Activated CD4-positive, alpha-beta memory T cell treated with anti-CD3 and anti-CD28 coated beads for 36 hours (primary cell): Measurements from ENCODE around the gene SLC25A21. TPM values are rescaled to one million over a fixed set of nuclear protein-coding genes. Genes with fewer than 3 reads are reported as not detected.
"Not testable (repeated sequence)": the region's sequence is repeated elsewhere in the genome, so short reads cannot be mapped to it uniquely, and the experiment has no call there.

Experiments used
- CTCF ChIA-PET: fragments of 350-600 bp; sonication (Branson Sonifier 250); formaldehyde crosslinking; loops from one replicate; lab custom pipeline; 2021; ENCODE audit warnings: antibody characterized with exemption, inconsistent platforms; lab: Charles Lee
- POLR2A ChIA-PET: fragments of 350-600 bp; sonication (Branson Sonifier 250); formaldehyde crosslinking; loops from one replicate; lab custom pipeline; 2021; ENCODE audit warnings: antibody characterized with exemption; lab: Charles Lee
- DNase-seq: peaks from one replicate; pipeline ENCODE4 v3.0.0-alpha.2; 2020
- H3K27ac Mint-ChIP-seq: one replicate; pipeline ENCODE4 v1.8.0; 2021; ENCODE audit warnings: mixed read lengths
- H3K27me3 Mint-ChIP-seq: one replicate; pipeline ENCODE4 v1.8.0; 2021; ENCODE audit warnings: mixed read lengths
- H3K36me3 Mint-ChIP-seq: one replicate; pipeline ENCODE4 v1.8.0; 2021; ENCODE audit warnings: mixed read lengths
- H3K4me1 Mint-ChIP-seq: one replicate; pipeline ENCODE4 v1.8.0; 2021; ENCODE audit warnings: low read depth, mixed read lengths
- H3K4me3 Mint-ChIP-seq: one replicate; pipeline ENCODE4 v1.8.0; 2021; ENCODE audit warnings: mild to moderate bottlenecking, mixed read lengths
- H3K9me3 Mint-ChIP-seq: one replicate; pipeline ENCODE4 v1.8.0; 2021; ENCODE audit warnings: mixed read lengths
- intact Hi-C: fragments of 100-400 bp; cut with micrococcal nuclease; formaldehyde crosslinking; loops from one replicate; pipeline ENCODE4 v1.15.1; 2023
- total RNA-seq, 2 experiments: library from RNA; stranded (reverse); gene quantifications; one replicate each; pipeline ENCODE4 v1.2.3, GENCODE V29; 2021

Gene SLC25A21
- total RNA-seq, 2 experiments from 2014 or later = not detected

DNA sequence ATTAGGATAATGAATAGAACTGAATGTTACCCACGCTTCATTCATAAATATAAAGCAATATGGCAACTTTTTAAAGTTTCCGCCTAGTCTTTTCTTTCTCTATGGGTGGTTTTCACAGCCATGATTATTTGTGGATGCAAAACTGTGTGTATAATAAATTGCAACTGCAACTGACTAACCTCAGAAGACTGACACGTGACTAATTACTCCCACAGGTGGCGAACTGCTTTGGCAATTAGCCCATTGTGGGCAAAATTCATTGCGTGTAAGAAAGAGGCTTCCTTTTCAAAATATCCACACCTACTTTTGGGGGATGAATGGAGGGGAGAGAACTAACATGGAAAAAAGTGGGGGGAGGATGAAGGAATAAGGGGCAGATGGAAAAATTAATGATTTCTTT, 79.0 kb downstream of the SLC25A21 start:
- Mint-ChIP-seq H3K27me3 (no peaks in the 10 kb centered on the region), H3K4me3 (no peak overlapping the region), H3K27ac (no peak overlapping the region), H3K4me1 (no peaks in the 10 kb centered on the region), H3K36me3 (no peaks in the 10 kb centered on the region), H3K9me3 (peaks cover 2% of the 10 kb centered on the region)
- intact Hi-C loops = no loop called here
- ChIA-PET POLR2A (no interaction called here), CTCF (no interaction called here)
- no peak for DNase-seq

DNA sequence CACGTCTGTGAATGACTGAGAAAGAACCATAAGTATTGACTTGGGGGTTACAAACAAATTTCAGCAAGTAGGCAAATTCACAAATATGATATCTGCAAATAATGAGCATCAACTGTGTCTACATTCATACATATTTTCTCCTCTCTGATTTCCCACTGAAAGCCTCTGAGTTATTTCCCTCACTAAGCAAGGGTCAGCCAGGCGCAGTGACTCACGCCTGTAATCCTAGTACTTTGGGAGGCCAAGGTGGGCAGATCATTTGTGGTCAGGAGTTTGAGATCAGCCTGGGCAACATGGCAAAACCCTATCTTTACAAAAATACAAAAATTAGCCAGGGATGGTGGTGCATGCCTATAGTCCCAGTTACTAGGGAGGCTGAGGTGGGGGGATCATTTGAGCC, 80.8 kb downstream of the SLC25A21 start:
- Mint-ChIP-seq H3K36me3 (no peaks in the 10 kb centered on the region), H3K27ac (no peak overlapping the region), H3K4me1 (no peaks in the 10 kb centered on the region), H3K9me3 (peaks cover 2% of the 10 kb centered on the region), H3K4me3 (no peak overlapping the region), H3K27me3 (no peaks in the 10 kb centered on the region)
- CTCF ChIA-PET = no interaction called here
- POLR2A ChIA-PET = no interaction called here
- no peak for DNase-seq
- intact Hi-C loops = no loop called here

DNA sequence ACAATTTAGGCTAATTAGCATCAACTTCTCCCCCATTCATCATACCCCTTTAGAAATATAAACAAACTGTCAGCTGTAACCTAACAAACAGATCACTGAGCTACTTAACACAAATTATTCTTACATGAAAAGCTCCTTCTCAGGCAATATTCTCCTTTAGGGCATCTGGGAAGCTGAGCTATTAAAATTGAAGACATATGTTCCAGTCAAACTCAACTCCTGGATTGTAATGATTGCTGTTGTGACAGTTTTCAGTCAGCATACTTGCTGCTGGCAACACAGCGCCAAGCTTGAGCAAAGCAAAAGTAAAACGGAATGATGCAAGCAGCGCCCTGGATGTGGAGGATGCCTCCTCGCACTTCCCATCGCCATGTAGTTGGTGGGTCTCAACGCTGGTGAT, 82.4 kb downstream of the SLC25A21 start:
- H3K4me1 Mint-ChIP-seq = no peaks in the 10 kb centered on the region
- H3K27ac Mint-ChIP-seq = no peak overlapping the region
- no peak for DNase-seq
- ChIA-PET POLR2A (no interaction called here), CTCF (no interaction called here)
- H3K27me3 Mint-ChIP-seq = no peaks in the 10 kb centered on the region
- no peaks in the 10 kb centered on the region for H3K36me3 Mint-ChIP-seq
- intact Hi-C loops = no loop called here
- peaks cover 2% of the 10 kb centered on the region for H3K9me3 Mint-ChIP-seq
- no peak overlapping the region for H3K4me3 Mint-ChIP-seq

GRCh38 chr14:37089410-37089809, 83.0 kb downstream of the SLC25A21 start:
- H3K4me3 Mint-ChIP-seq = no peak overlapping the region
- ChIA-PET CTCF (no interaction called here), POLR2A (no interaction called here)
- no peak for DNase-seq
- no peaks in the 10 kb centered on the region for H3K27me3 Mint-ChIP-seq
- intact Hi-C loops = no loop called here
- H3K4me1 Mint-ChIP-seq = no peaks in the 10 kb centered on the region
- no peaks in the 10 kb centered on the region for H3K36me3 Mint-ChIP-seq
- no peak overlapping the region for H3K27ac Mint-ChIP-seq
- peaks cover 2% of the 10 kb centered on the region for H3K9me3 Mint-ChIP-seq

DNA sequence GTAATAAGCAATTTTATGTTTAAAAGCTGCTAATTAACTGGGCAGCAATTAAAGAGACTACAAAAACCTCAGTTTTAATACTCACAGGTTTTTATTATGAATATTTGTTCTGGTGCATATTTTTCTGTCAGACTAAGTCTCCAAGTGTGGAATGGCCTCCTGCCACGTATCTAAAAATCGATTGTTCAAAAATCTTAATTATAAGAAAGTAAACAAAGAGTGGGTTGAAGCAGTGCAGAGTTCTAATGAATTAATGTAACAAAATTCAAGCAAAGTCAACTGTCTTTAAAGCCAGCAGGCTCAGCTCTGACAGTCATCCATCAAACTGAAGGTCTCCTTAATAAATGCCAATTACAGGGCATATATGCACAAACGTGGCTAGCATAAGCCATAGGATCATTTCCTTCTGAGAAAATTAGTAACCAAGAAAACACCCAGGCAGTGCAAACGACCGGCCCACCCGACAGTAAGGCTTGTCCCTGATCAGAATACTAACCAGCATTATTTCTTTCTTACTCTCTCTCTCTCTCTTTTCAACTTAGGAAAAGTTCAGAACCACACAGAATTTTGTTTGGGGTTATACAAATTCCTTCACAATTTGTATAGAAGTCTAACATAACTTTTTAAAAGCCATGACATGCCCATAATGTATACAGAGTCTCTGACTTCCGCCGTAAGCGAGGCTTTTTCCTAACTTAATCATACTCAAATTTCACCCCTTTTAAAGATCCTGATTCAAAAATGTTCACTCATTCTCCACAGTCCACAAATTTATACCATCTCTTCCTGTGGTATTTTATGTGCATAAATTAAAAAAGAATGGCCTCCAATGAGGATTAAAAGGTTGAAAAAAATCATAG, 83.8 kb downstream of the SLC25A21 start:
- CTCF ChIA-PET = no interaction called here
- DNase-seq = no peak
- Mint-ChIP-seq H3K36me3 (no peaks in the 10 kb centered on the region), H3K4me3 (no peak overlapping the region), H3K4me1 (no peaks in the 10 kb centered on the region), H3K27ac (no peak overlapping the region), H3K27me3 (no peaks in the 10 kb centered on the region), H3K9me3 (peaks cover 2% of the 10 kb centered on the region)
- POLR2A ChIA-PET = no interaction called here
- intact Hi-C loops = no loop called here

DNA sequence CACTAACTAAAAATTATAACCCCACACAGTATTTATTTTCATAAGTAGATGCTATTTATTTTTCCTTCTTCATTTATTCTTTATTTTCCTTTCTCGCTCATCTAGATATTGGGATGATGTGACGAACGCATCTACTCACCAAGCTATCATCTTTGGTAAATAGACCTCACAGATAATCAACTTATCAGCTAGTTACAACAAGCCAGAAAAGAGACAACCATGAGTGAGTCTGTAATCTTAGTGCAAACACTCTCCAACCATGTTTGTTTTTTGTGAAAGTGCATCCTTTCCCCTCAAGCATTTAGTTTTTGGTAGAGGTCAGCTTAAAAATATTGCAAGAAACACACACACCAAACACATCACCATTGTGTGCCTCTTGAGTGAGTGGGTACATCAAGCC, 84.9 kb downstream of the SLC25A21 start:
- no peak overlapping the region for H3K4me3 Mint-ChIP-seq
- H3K9me3 Mint-ChIP-seq = peaks cover 2% of the 10 kb centered on the region
- POLR2A ChIA-PET = no interaction called here
- no peaks in the 10 kb centered on the region for H3K27me3 Mint-ChIP-seq
- no peaks in the 10 kb centered on the region for H3K36me3 Mint-ChIP-seq
- no peaks in the 10 kb centered on the region for H3K4me1 Mint-ChIP-seq
- no peak overlapping the region for H3K27ac Mint-ChIP-seq
- intact Hi-C loops = no loop called here
- CTCF ChIA-PET = no interaction called here
- no peak for DNase-seq

DNA sequence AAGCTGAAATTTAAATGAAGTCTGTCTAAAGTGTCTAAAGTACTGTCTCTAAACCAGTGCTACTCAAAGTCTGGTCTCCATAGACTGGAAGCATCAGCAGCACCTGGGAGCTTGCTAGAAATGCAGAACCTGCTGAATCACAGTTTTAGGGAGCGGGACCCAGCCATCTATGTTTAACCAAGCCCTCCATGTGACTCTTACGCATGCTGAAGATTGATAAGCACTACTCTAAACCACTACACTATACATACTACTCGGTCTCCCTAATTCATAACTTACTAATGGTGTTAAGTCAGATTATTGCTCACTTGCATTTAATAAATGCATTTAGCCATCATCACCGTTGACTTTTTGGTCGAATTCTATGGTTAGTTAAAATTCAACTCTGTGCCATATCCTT, 88.8 kb downstream of the SLC25A21 start:
- H3K27ac Mint-ChIP-seq = no peak overlapping the region
- no peaks in the 10 kb centered on the region for H3K4me1 Mint-ChIP-seq
- intact Hi-C loops = no loop called here
- POLR2A ChIA-PET = no interaction called here
- no peaks in the 10 kb centered on the region for H3K9me3 Mint-ChIP-seq
- no peaks in the 10 kb centered on the region for H3K27me3 Mint-ChIP-seq
- H3K36me3 Mint-ChIP-seq = no peaks in the 10 kb centered on the region
- no peak overlapping the region for H3K4me3 Mint-ChIP-seq
- CTCF ChIA-PET = no interaction called here
- DNase-seq = no peak

GRCh38 chr14:37082449-37082848, 90.0 kb downstream of the SLC25A21 start:
- Mint-ChIP-seq H3K4me1 (no peaks in the 10 kb centered on the region), H3K4me3 (no peak overlapping the region), H3K27me3 (no peaks in the 10 kb centered on the region), H3K9me3 (no peaks in the 10 kb centered on the region), H3K27ac (no peak overlapping the region), H3K36me3 (no peaks in the 10 kb centered on the region)
- ChIA-PET CTCF (no interaction called here), POLR2A (no interaction called here)
- DNase-seq = no peak
- intact Hi-C loops = no loop called here

GRCh38 chr14:37081856-37082255, 90.5 kb downstream of the SLC25A21 start:
- intact Hi-C loops = no loop called here
- H3K27me3 Mint-ChIP-seq = no peaks in the 10 kb centered on the region
- no peak for DNase-seq
- H3K27ac Mint-ChIP-seq = no peak overlapping the region
- ChIA-PET CTCF (no interaction called here), POLR2A (no interaction called here)
- no peak overlapping the region for H3K4me3 Mint-ChIP-seq
- H3K9me3 Mint-ChIP-seq = no peaks in the 10 kb centered on the region
- H3K36me3 Mint-ChIP-seq = no peaks in the 10 kb centered on the region
- no peaks in the 10 kb centered on the region for H3K4me1 Mint-ChIP-seq

- DNase-seq = no peak
- CTCF ChIA-PET = no interaction called here
- no peak overlapping the region for H3K27ac Mint-ChIP-seq
- no peaks in the 10 kb centered on the region for H3K27me3 Mint-ChIP-seq
- intact Hi-C loops = no loop called here
- no peaks in the 10 kb centered on the region for H3K4me1 Mint-ChIP-seq
- no peak overlapping the region for H3K4me3 Mint-ChIP-seq
- POLR2A ChIA-PET = no interaction called here
- H3K36me3 Mint-ChIP-seq = no peaks in the 10 kb centered on the region
- no peaks in the 10 kb centered on the region for H3K9me3 Mint-ChIP-seq
Measured at GRCh38 chr14:37081218-37081617, 91.2 kb downstream of the SLC25A21 start.

DNA sequence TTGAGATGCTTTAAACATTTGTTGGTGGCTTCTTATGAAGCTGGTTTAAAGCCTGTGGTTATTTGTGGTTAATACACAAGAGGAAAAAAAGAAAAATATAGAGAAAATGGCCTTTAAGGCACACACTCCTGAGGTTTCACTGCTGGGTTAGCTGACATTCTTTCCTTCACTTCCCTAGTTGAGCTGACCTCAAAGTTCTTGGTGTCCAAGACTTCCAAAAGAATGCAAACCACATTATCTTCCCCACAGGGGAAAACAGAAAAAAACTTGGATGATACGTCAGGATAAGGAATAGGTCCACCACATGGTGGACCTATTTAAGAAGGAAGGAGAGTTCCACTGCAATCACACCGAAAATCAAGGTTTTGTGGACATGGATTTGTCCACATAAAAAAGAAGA, 94.3 kb downstream of the SLC25A21 start:
- H3K4me1 Mint-ChIP-seq = no peaks in the 10 kb centered on the region
- intact Hi-C loops = no loop called here
- ChIA-PET CTCF (no interaction called here), POLR2A (no interaction called here)
- H3K27ac Mint-ChIP-seq = no peak overlapping the region
- no peak for DNase-seq
- no peaks in the 10 kb centered on the region for H3K27me3 Mint-ChIP-seq
- no peaks in the 10 kb centered on the region for H3K36me3 Mint-ChIP-seq
- H3K9me3 Mint-ChIP-seq = no peaks in the 10 kb centered on the region
- H3K4me3 Mint-ChIP-seq = no peak overlapping the region

- DNase-seq, POLR2A ChIA-PET: not testable (repeated sequence)
Measured at GRCh38 chr14:37074320-37074719, 98.1 kb downstream of the SLC25A21 start.

GRCh38 chr14:37063467-37064240, 108.8 kb downstream of the SLC25A21 start:
- Mint-ChIP-seq H3K4me1 (no peaks in the 10 kb centered on the region), H3K27ac (no peak overlapping the region), H3K36me3 (no peaks in the 10 kb centered on the region), H3K9me3 (no peaks in the 10 kb centered on the region), H3K27me3 (no peaks in the 10 kb centered on the region), H3K4me3 (no peak overlapping the region)
- intact Hi-C loops = no loop called here
- ChIA-PET POLR2A (no interaction called here), CTCF (no interaction called here)
- no peak for DNase-seq

More at GRCh38 chr14:37074320-37074719, 98.1 kb downstream of the SLC25A21 start:
- H3K4me1 Mint-ChIP-seq, H3K27ac Mint-ChIP-seq, intact Hi-C loops, H3K27me3 Mint-ChIP-seq, H3K9me3 Mint-ChIP-seq, H3K36me3 Mint-ChIP-seq, H3K4me3 Mint-ChIP-seq, CTCF ChIA-PET: not testable (repeated sequence)
